Measurements from ENCODE around the gene CTNNA3.
"Not testable (repeated sequence)": the region's sequence is repeated elsewhere in the genome, so short reads cannot be mapped to it uniquely, and the experiment has no call there.

CTNNA3 gene

DNA sequence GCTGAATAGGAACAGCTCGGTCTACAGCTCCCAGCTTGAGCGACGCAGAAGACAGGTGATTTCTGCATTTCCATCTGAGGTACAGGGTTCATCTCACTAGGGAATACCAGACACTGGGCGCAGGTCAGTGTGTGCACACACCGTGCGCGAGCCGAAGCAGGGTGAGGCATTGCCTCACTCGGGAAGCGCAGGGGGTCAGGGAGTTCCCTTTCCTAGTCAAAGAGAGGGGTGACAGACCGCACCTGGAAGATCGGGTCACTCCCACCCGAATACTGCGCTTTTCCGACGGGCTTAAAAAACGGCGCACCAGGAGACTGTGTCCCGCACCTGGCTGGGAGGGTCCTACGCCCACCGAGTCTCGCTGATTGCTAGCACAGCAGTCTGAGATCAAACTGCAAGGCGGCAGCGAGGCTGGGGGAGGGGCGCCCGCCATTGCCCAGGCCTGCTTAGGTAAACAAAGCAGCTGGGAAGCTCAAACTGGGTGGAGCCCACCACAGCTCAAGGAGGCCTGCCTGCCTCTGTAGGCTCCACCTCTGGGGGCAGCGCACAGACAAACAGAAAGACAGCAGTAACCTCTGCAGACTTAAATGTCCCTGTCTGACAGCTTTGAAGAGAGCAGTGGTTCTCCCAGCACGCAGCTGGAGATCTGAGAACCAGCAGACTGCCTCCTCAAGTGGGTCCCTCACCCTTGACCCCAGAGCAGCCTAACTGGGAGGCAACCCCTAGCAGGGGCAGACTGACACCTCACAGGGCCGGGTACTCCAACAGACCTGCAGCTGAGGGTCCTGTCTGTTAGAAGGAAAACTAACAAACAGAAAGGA is 465.1 kb downstream of the CTNNA3 start:
- not testable (repeated sequence) for DNase-seq

DNA sequence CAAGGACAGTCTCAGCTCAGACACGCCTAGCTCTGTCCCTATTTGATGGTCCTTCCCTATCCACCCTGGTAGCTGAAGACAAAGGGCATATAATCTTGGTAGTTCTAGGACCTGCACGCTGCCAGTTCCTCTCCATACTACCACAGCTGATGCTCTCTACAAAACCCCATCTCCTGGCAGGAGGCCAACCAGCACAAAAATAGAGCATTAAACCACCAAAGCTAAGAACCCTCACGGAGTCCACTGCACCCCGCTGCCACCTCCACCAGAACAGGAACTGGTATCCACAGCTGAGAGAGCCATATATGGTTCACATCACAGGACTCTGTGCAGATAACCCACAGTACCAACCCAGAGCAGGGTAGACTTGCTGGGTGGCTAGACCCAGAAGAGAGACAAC is 470.8 kb downstream of the CTNNA3 start:
- DNase-seq = no peak

DNA sequence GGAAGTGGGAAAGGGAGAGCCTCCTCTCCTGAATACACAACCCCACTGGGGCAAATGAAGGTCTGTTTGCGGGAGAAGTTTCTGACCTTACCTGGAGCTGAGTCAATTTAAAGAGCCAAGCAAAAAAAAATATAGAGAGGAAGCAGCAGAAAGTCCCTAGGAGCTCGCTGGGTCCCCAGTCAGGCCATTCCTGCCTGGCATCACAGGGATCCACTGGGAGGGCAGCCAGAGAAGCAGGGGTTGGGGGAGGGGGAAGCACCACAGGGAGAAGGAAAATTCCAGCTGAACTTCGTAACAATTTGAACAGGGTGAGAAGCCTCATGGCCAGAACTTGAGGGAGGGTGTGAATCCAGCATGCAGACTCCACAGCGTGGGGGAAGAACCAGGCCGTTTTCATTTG is 471.4 kb downstream of the CTNNA3 start:
- DNase-seq = no peak

DNA sequence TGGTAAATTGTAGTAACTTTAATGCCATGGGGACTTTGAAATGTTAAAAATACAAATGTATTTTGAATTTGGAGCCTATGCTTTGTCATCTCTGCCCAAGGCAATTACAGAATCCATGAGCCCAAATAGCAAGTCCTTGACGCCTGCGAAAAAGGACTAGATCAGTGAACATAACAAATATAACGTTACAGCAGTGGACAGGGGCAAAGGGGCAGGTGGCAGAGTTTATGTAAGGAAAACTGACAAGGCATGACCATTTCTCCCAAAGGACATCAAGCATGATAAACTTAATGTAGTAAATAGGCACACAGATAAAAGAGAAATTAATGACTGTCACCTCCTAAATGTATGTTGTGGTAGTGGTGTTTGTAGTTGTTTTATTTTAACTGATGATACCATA is 473.1 kb downstream of the CTNNA3 start:
- DNase-seq = no peak

DNA sequence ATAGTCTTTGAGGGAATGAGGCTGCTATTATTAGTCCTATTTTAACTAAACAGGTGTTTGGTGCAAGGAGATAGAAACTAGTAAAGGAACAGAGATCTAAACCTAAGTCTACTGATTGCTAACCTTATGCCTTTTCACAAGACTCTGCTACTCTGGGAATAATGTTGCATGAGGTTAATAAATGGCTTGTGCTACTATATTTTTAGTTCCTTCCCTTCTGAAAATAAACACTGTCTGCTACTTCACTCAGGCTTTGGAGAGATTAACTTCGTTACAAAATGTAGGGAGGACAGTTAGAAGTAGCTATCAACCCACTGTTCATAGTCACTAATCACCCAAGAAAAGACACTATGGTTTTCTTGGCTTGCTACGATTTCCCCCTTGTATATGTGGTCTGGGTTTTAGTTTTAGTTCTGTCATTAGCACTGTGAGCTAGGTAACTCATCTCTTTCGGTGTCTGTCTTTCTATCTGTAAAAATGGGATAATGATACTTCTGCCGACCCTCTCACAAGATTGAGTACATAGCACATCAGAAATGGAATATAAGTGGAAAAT is 474.0 kb downstream of the CTNNA3 start:
- DNase-seq = no peak

DNA sequence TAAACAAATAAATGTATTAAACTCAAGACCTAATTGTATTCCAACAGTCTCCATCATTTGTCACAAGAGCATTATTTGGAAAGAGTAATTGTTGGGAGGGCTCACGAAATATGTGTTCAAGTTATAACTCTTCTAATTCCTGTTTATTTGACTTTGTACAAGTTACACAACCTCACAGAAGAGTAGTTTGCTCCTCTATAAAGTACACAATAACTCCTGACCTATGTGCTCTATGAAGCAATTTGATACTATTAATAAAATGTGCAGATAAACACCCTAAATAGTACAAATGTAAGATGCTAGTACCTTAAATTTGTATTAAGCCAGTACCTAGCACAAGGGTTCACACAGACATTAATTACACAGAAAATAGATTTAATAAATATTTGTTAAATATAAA is 484.3 kb downstream of the CTNNA3 start:
- no peak for DNase-seq

DNA sequence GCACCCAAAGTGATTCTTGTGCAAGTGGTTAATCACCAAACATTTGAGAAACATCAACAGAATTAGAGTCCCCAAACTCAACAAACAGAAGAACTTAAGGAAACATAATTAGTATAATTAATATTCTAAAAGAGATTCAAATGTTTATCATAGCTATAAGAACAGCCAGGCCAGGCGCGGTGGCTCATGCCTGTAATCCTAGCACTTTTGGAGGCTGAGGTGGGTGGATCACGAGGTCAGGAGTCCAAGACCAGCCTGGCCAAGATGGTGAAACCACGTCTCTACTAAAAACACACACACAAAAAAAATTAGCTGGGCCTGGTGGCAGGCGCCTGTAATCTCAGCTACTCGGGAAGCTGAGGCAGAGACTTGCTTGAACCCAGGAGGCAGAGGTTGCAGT is 488.1 kb downstream of the CTNNA3 start:
- DNase-seq = not testable (repeated sequence)

DNA sequence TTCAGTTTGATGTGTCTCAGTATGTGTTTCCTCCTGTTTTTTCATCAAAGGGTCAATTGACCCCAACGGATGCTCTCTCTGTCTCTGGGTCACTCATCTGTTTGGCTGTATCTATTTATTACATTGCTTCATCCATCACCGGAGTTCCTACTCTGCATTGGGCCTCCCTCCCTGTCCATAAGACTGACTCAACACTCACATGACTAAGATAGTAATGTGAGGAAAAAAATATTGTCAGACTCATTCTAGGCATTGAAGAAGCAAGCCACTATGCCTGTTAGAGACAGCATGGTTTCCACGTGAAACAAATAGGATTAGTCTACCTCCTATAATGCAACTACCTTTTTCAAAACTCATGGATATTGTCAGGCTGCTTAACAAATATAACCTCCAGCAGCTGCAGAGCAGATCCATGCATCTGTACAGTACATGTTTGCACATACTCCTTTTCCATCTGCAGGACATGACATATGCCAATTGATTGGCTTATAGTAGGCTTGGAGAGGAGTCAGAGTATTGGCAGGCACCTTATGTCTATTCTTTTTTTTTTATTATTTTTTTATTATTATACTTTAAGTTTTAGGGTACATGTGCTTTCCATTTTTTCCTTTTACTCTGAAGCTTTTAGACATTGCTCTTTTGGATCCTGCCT is 495.0 kb downstream of the CTNNA3 start:
- DNase-seq = no peak

DNA sequence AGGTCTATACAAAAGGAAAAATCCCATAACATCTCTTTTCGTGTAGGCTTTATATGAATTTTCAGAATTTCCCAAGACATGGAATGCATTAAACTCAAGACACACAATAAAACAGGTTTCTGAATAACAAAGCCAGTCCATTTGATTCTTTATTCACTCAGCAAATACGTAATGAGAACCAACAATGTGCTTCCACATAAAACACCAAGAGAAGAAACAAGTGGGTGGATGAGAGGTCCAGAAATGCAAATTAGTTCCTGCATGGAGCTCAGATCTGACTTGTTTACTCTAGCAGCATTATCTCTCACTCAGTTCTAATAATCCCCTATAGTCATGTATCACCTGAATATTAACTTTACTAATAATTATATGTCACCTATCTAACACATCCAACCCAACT is 520.6 kb downstream of the CTNNA3 start:
- DNase-seq = no peak

DNA sequence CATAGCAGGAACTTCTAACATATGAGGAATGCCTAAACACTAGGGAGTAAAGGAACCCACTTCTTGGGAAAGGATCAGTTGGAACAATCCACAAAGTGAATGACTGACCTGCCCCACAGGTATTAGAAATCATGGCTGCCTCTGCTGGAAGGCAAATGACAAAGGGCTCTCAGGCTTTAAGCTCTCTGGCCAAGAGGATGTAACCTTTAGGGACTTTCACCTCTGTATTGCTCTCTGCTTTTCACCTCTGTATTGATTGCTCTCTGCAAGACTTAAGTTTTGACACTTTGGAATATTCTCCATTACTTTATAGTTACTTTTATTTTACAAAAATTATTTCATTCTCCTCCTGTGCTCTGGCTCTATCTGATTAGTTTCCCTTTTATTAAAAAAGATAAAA is 522.2 kb downstream of the CTNNA3 start:
- DNase-seq = no peak

DNA sequence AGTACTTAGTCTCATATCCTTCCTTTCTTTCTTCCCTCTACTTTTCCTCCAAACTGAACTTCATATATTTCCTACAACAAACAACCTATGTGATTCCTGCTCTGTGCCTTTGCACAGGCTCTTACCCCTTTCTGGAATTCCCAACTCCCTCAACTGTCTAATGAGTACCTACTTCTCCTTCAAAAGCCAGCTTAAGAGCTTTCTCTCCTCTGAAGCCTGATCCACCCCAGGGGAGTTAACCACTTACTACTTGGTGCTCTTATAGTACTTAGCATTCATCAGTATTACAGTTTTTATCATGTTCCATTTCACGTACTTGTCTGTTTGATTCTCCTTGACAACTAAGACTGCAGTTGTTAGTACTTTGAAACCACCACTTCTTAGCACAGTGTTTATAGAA is 524.0 kb downstream of the CTNNA3 start:
- no peak for DNase-seq

DNA sequence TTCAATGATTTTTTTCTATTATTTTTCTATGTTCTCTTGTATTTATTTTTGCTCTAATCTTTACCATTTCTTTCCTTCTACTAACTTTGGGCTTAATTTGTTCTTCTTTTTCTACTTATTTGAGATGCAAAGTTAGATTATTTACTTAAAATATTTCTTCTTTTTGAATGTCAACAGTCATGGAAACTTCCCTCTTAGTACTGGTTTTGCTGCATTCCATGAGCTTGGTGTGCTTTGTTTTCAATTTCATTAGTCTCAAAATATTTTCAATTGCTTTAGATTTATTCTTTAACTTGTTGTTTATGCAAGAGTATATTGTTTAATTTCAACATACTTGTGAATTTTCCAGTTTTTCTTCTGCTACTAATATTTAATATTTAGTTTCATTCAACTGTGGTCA is 539.8 kb downstream of the CTNNA3 start:
- DNase-seq = no peak

DNA sequence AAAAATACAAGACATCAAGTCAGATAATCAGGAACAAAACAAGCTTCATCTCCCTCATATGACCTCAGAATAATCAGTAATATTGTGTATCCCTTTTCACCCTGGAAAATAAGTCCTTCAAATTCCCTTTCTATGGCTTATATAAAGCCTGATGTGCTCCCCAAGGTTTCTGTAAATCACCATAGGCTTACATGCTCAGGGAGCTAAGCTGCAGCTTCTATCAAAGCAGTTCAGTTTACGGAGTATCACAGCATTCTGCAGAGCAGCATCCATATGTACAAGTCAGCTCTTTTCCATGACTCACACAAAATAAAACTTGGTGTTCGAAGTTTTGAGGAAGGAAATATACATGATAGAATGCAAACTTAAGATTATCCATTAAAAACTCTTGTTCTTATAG is 544.5 kb downstream of the CTNNA3 start:
- DNase-seq = no peak

DNA sequence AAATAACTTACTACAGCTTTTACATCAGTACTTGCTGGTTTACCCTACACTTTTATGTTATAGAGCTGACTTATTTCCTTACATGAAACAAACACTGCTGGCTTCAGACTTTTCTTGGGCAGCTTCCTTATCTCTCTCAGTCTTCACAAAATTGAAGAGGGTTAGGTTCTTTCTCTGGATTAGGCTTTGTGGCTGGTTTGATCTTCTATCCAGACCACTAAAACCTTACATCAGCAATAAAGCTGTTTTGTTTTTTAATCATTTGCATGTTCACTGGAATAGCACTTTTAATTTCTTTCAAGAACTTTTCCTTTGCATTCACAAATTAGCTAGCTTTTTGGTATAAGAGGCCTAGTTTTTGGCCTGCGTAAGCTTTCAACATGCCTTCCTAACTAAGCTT is 551.5 kb downstream of the CTNNA3 start:
- no peak for DNase-seq

DNA sequence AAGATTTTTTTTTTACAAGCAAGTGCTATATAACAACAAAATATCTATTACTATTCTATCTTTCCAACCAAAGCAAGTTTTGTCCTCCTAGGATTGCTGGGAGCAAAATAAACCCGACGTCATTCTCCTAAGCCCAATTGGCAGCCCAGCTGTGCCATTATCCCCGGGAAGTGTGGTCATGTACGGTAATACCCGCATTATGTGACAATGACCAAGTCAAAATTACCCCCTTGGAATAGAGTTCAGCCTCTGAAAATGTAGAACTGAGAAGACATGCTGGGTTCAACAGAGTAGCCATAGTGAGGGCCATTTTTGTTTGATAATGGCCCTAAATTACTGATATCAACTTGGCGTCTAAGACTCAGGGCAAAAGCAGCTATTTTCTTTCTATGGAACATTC is 554.7 kb downstream of the CTNNA3 start:
- DNase-seq = no peak

DNA sequence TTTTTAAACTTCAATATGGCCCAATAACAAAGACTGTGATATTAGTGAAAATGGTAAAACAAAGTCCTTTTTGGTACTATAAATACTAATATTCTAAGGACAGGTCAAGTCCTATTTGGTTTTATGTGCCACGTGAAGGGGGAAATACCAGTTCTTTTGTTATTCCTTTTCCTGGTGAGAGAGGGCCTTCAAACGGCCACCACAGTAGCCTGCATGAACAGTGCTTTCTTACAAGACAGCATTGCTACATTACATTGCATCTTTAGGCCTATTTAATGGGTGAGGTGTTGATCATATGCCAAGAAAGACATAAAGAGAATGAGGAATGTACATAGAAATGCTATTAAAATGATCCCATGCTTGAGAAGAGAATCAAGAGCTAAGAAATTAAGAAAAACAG is 555.4 kb downstream of the CTNNA3 start:
- no peak for DNase-seq

DNA sequence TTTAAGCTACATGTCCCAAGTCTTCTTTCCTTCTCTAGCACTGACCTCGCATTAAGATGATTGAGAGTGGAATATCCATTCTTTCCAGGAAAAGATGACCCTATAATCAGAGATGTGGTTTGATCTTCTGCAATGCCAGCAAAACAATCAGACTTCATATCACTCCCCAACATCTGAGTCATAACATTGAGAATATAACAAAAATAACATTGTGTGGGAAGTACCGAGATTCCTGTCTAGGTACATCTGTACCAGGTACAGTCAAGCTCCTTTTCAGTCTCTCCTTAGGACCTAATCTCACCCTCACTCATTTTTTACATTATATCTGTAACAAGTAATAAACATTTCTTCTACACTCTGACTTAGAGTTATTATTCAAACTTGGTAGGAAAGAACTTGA is 568.6 kb downstream of the CTNNA3 start:
- no peak for DNase-seq

DNA sequence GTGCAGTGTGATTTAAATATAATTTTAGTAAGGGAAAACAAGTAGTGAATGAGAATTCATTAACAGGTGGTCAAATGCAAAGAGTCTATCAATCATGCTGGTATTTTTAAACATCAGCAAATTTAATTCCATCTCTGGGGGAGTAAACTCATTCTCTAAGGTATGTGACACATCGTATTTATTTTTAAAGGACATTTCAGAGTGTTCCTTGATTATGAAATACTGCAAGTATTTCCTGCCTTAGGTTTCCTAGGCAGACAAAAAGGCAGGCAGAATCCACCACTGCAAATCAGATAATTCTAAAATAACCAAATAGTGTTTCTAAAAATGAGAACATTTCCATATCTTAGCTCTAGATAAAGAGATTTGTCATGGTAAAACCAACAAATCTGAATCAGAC is 576.3 kb downstream of the CTNNA3 start:
- no peak for DNase-seq

DNA sequence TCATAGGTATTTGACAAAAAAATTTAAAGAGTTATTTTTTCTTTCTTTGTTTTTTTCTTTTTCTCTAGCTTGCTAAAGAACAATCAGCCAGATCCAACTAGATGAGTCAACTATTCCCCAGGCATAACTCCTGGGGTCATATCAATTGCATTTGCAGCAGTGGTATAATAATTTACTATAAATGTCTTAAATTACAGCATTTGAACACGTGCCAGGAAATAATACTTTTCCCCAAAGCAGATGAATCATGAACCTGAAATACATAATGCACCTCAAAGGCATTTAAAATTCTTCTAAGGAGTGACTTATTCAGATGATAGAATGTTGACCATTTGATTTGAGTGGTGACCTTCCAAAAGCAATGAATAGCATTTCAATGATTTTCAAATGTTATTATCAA is 580.0 kb downstream of the CTNNA3 start:
- no peak for DNase-seq

DNA sequence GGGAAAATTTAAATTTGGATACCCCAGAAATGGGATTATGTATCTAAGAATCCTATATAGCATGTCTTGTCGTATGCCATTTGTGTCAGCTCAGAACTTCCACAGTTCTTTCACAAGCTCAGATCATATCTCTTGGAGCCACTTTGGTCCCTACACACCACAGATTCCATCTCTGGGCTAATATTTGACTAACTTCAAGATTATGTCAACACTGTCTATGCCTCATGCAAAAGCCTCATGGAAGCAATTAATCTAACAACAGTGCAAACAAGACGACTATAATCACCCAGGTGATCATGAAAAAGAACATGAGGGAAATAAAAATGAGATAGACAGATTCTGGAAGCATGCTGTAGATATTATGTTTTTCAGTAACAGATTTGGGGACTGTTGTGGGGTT is 581.0 kb downstream of the CTNNA3 start:
- no peak for DNase-seq

DNA sequence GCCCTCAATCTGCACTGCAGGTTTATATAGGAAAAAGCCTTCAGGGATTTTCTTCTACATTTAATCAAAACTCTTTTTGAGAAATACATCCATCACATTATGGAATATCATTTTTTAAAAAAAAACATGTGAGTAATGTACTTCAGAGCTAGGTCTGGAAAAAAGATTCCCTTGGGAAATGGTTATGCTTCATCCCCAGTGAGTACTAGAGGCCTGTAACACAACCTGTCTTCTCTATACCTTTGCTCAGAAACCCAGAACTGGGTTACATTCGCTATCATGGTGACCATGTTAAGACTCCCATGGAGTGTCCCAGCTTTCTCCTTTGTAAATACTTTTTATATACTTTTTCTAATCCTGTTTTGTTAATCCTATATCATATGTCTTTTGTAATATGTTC is 583.2 kb downstream of the CTNNA3 start:
- no peak for DNase-seq

DNA sequence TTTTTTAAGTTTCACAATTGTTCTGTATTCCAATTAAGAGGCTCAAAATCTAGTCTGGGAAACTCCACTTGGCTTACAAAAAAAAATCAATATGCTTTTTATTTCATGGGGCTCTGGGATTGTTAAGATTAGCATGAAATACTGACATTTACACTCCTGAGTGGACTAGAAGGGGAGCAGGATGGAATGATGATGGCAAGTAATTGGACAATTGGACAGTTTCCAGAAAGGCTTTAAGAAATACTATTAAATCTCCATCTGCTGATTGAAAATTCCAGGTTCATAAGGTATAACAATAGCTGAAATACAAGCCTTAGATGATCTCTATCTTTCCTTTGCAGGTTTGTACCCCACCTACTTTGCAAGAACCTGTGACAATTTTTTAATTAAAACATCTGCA is 585.7 kb downstream of the CTNNA3 start:
- DNase-seq = no peak

DNA sequence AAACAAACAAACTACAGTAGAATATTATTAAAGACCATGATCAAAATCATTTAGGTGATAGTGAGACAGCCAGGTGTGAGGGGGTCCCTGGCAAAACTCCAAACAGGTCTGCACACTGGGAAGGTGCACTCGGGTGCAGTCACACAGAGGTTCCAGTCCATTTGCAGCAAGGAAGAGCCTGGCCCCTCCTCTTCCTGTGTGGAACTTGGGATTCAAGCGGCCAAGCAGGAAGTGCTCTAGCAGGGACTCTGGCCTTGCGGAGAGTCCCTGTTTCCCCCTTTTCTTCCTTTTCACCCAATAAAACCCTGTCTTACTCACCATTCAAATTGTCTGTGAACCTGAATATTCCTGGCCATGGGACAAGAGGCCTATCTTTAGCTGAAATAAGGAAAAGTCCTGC is 588.3 kb downstream of the CTNNA3 start:
- no peak for DNase-seq

DNA sequence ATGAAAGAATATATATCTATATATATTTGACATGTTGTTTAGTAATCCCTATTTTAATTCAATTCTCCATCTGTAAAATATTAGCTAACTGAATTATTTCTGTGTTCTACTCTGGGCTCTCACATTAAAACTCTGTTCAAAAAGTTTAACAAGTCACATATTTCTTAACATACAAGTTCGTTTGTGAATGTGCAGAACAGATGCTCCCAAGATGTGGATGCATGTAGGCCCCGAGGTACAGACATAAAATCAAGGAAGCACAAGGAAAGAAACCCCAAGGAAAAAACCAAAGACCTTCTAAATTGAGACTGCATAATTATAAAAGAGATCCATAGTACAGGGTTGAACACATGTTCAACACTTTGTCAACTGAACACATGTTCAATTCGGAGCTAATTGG is 595.0 kb downstream of the CTNNA3 start:
- no peak for DNase-seq

DNA sequence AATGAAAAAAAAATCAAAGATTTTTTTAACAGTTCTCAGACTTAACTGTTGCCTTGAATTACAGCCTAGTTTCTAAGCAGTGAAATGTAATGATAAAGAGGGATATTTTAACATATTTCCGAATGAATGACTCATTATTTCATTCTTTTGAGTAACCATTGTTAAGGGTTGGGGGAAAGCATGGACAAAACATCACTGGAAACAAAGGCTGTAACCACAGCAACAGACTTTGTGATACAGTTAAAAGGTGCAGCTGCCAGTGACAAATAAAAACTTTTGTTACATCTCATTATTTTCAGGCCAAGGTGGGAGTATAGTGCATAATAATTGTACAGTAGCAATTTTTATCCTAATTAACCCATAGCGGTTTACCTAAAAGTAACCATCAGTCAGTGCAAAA is 597.5 kb downstream of the CTNNA3 start:
- no peak for DNase-seq
